Measurements from ENCODE around the gene TTLL11. TPM values are rescaled to one million over a fixed set of nuclear protein-coding genes. Genes with fewer than 3 reads are reported as not detected.
"Not testable (repeated sequence)": the region's sequence is repeated elsewhere in the genome, so short reads cannot be mapped to it uniquely, and the experiment has no call there.

Gene TTLL11
- total RNA-seq, 6 experiments from 2014 or later = 3.2 to 5.2 (median 4.1) TPM

GRCh38 chr9:122076117-122076516 lies 17.0 kb downstream of the TTLL11 start:
- Histone ChIP-seq H3K4me3 (no peak overlapping the region), H3K36me3 (no peaks in the 10 kb centered on the region), H3K4me1 (no peaks in the 10 kb centered on the region), H3K27ac (no peak overlapping the region), H3K27me3 (no peaks in the 10 kb centered on the region), H3K9me3 (no peaks in the 10 kb centered on the region)
- WGBS (ENCODE audit: insufficient coverage, low coverage, low lambda C conversion rate, missing lambda C conversion rate) = 85% methylated on average over 4 of the region's 4 CpGs
- TF ChIP-seq CTCF (IDR thresholded peaks at IDR 0.05) (no peak), POLR2A (IDR thresholded peaks at IDR 0.05) (no peak)
- ATAC-seq (no peak), DNase-seq (no peak)
- intact Hi-C loops (cut with DNase I) = no loop called here

- WGBS (ENCODE audit: insufficient coverage, low coverage, low lambda C conversion rate, missing lambda C conversion rate) = 99% methylated on average over 5 of the region's 5 CpGs
- TF ChIP-seq CTCF (IDR thresholded peaks at IDR 0.05) = no peak
- TF ChIP-seq POLR2A (IDR thresholded peaks at IDR 0.05) = no peak
- Histone ChIP-seq H3K9me3 (no peaks in the 10 kb centered on the region), H3K27ac (no peak overlapping the region), H3K4me1 (no peaks in the 10 kb centered on the region), H3K4me3 (no peak overlapping the region), H3K36me3 (no peaks in the 10 kb centered on the region), H3K27me3 (no peaks in the 10 kb centered on the region)
- DNase-seq = no peak
- no peak for ATAC-seq
- intact Hi-C loops (cut with DNase I) = no loop called here
Measured at GRCh38 chr9:122075135-122076030, 17.7 kb downstream of the TTLL11 start.

GRCh38 chr9:122071715-122072114 lies 21.4 kb downstream of the TTLL11 start:
- no peak for ATAC-seq
- no peak for DNase-seq
- Histone ChIP-seq H3K9me3 (no peaks in the 10 kb centered on the region), H3K27me3 (no peaks in the 10 kb centered on the region), H3K36me3 (no peaks in the 10 kb centered on the region), H3K27ac (no peak overlapping the region), H3K4me1 (no peaks in the 10 kb centered on the region), H3K4me3 (no peak overlapping the region)
- no peak for TF ChIP-seq POLR2A (IDR thresholded peaks at IDR 0.05)
- TF ChIP-seq CTCF (IDR thresholded peaks at IDR 0.05) = no peak
- intact Hi-C loops (cut with DNase I) = no loop called here
- WGBS (ENCODE audit: insufficient coverage, low coverage, low lambda C conversion rate, missing lambda C conversion rate) = 100% methylated on average over 1 of the region's 3 CpGs

GRCh38 chr9:122070728-122071515 lies 22.2 kb downstream of the TTLL11 start:
- H3K4me1 ChIP-seq = peaks cover 0 to 4% (median 0%) of the 10 kb centered on the region in 4 donors
- no peaks in the 10 kb centered on the region for H3K36me3 ChIP-seq
- TF ChIP-seq POLR2A (IDR thresholded peaks at IDR 0.05) = no peak
- H3K9me3 ChIP-seq = no peaks in the 10 kb centered on the region
- intact Hi-C loops (cut with DNase I) = no loop called here
- no peak for ATAC-seq
- no peak for DNase-seq
- 74% methylated on average over 4 of the region's 15 CpGs for WGBS (ENCODE audit: insufficient coverage, low coverage, low lambda C conversion rate, missing lambda C conversion rate)
- no peak overlapping the region for H3K27ac ChIP-seq
- no peak overlapping the region for H3K4me3 ChIP-seq
- no peaks in the 10 kb centered on the region for H3K27me3 ChIP-seq

- H3K36me3 ChIP-seq; H3K27me3 ChIP-seq; ATAC-seq; H3K27ac ChIP-seq; H3K4me3 ChIP-seq; H3K4me1 ChIP-seq; DNase-seq; intact Hi-C loops (cut with DNase I); H3K9me3 ChIP-seq: not testable (repeated sequence)
- 70% methylated on average over 1 of the region's 1 CpG for WGBS (ENCODE audit: insufficient coverage, low coverage, low lambda C conversion rate, missing lambda C conversion rate)
Measured at GRCh38 chr9:122066680-122067079, 26.4 kb downstream of the TTLL11 start.

Data from right lobe of liver (tissue), 6 donors.